ENCODE results near the gene SPTBN5. TPM values are rescaled to one million over a fixed set of nuclear protein-coding genes. Genes with fewer than 3 reads are reported as not detected.

Gene SPTBN5
- total RNA-seq, 1 experiment from 2014 or later = 3.2 TPM

DNA sequence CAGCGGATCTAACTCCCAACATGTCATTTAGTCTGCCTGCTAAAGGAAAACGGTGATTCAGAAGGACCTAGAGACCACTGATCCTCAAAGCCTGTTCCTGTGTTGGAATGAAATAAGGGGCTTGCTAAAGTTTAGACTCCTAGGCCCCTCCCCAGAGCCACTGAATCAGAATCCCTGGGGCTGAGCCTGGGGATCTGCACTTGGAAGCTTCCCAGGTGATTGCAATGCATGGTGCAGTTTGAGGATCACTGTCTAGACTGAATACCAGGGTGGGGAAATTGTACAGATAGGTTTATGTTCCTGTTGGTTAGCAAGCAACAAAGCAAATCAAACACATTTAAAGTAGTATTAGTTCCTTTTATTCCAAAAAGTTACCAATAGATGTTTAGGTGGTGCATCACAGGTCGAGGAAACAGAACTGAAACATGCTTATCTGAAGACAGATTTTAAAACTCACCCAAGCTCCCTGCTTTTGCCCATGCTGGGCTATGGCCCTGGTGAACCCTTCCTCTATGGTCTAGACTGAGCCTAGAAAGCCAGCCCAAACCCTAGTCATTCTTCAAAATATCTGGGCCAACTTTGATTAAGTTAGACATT is 29.6 kb upstream of the SPTBN5 start:
- Histone ChIP-seq H3K9me3 (ENCODE audit: low read depth, low read length, poor library complexity, severe bottlenecking) (no peaks in the 10 kb centered on the region), H3K4me1 (ENCODE audit: insufficient read depth, low read length, poor library complexity, severe bottlenecking) (peaks cover 10% of the 10 kb centered on the region), H3K36me3 (ENCODE audit: insufficient read depth, low read length, poor library complexity, severe bottlenecking) (no peaks in the 10 kb centered on the region), H3K4me3 (ENCODE audit: low read depth, low read length, poor library complexity, severe bottlenecking) (no peak overlapping the region), H3K27me3 (replicated peaks; ENCODE audit: insufficient read depth, low read depth, low read length, poor library complexity) (no peaks in the 10 kb centered on the region), H3K27ac (ENCODE audit: low read depth, low read length, poor library complexity, severe bottlenecking) (no peak overlapping the region)
- ChIA-PET POLR2A (ENCODE audit: low non-redundant PET) (interaction anchor here (0.6 kb wide), 1 partner anchor 8 kb away, joined by 3 read pairs; no protein-coding TSS in a partner anchor), CTCF (no interaction called here)
- TF ChIP-seq EZH2 (IDR thresholded peaks at IDR 0.05; ENCODE audit: borderline replicate concordance, low read depth, low read length, poor library complexity, severe bottlenecking) = no peak
- TF ChIP-seq, protein P1, sequence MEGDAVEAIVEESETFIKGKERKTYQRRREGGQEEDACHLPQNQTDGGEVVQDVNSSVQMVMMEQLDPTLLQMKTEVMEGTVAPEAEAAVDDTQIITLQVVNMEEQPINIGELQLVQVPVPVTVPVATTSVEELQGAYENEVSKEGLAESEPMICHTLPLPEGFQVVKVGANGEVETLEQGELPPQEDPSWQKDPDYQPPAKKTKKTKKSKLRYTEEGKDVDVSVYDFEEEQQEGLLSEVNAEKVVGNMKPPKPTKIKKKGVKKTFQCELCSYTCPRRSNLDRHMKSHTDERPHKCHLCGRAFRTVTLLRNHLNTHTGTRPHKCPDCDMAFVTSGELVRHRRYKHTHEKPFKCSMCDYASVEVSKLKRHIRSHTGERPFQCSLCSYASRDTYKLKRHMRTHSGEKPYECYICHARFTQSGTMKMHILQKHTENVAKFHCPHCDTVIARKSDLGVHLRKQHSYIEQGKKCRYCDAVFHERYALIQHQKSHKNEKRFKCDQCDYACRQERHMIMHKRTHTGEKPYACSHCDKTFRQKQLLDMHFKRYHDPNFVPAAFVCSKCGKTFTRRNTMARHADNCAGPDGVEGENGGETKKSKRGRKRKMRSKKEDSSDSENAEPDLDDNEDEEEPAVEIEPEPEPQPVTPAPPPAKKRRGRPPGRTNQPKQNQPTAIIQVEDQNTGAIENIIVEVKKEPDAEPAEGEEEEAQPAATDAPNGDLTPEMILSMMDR (conservative IDR thresholded peaks at IDR 0.05; ENCODE audit: low read depth, low read length) = no peak
- no peak for DNase-seq (ENCODE audit: low spot score)
- intact Hi-C loops (cut with micrococcal nuclease; ENCODE audit: unreplicated experiment) = no loop called here
- no TSS peak for BruUV-seq (replicated peaks)

DNA sequence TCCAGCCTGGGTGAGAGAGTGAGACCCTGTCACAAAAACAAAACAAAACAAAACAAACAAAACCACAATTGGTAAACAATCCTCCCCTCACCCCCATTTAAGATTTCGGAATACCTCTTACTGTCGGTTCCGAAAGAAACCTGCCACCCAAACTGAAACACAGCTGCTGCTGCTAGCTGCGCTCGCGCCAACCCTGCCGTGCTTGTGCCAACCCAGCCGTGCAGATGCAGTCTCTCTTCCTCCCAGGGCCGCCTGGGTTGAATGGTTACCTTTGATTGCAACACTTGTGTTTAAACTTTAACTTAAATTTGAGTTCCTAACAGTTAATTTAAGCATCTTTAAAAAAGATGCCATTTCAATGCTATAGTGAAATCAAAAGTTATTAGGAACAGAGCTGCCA is 28.5 kb upstream of the SPTBN5 start:
- intact Hi-C loops (cut with micrococcal nuclease; ENCODE audit: unreplicated experiment) = no loop called here
- CTCF ChIA-PET = no interaction called here
- Histone ChIP-seq H3K4me3 (ENCODE audit: low read depth, low read length, poor library complexity, severe bottlenecking) (no peak overlapping the region), H3K27me3 (replicated peaks; ENCODE audit: insufficient read depth, low read depth, low read length, poor library complexity) (no peaks in the 10 kb centered on the region), H3K4me1 (ENCODE audit: insufficient read depth, low read length, poor library complexity, severe bottlenecking) (no peaks in the 10 kb centered on the region), H3K36me3 (ENCODE audit: insufficient read depth, low read length, poor library complexity, severe bottlenecking) (no peaks in the 10 kb centered on the region), H3K9me3 (ENCODE audit: low read depth, low read length, poor library complexity, severe bottlenecking) (no peaks in the 10 kb centered on the region), H3K27ac (ENCODE audit: low read depth, low read length, poor library complexity, severe bottlenecking) (no peak overlapping the region)
- TF ChIP-seq, protein P1 (conservative IDR thresholded peaks at IDR 0.05; ENCODE audit: low read depth, low read length) = no peak
- no peak for TF ChIP-seq EZH2 (IDR thresholded peaks at IDR 0.05; ENCODE audit: borderline replicate concordance, low read depth, low read length, poor library complexity, severe bottlenecking)
- POLR2A ChIA-PET (ENCODE audit: low non-redundant PET) = no interaction called here
- BruUV-seq (replicated peaks) = no TSS peak
- no peak for DNase-seq (ENCODE audit: low spot score)

DNA sequence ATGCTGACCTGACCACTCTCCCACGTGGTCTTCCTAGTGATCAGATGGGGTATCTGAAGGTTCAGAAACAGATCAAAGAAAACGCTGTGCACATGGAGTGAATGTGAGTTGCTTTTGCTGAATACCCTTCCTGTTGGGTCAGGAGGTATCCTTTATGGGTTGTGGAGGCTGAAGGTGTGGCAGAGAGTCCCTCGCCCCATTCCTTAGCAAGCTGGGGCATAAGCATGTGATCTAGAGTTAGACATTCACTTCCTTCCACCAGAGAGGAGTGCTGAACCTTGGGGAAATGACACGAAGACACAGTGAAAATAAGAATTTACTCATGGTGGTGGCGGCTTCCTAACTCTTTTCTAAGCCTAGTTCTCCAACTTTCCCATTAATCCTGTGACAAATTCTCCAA is 27.8 kb upstream of the SPTBN5 start:
- no peak for TF ChIP-seq EZH2 (IDR thresholded peaks at IDR 0.05; ENCODE audit: borderline replicate concordance, low read depth, low read length, poor library complexity, severe bottlenecking)
- TF ChIP-seq, protein P1 (conservative IDR thresholded peaks at IDR 0.05; ENCODE audit: low read depth, low read length) = no peak
- Histone ChIP-seq H3K4me3 (ENCODE audit: low read depth, low read length, poor library complexity, severe bottlenecking) (no peak overlapping the region), H3K4me1 (ENCODE audit: insufficient read depth, low read length, poor library complexity, severe bottlenecking) (no peaks in the 10 kb centered on the region), H3K9me3 (ENCODE audit: low read depth, low read length, poor library complexity, severe bottlenecking) (no peaks in the 10 kb centered on the region), H3K27ac (ENCODE audit: low read depth, low read length, poor library complexity, severe bottlenecking) (no peak overlapping the region), H3K36me3 (ENCODE audit: insufficient read depth, low read length, poor library complexity, severe bottlenecking) (no peaks in the 10 kb centered on the region), H3K27me3 (replicated peaks; ENCODE audit: insufficient read depth, low read depth, low read length, poor library complexity) (no peaks in the 10 kb centered on the region)
- no peak for DNase-seq (ENCODE audit: low spot score)
- no TSS peak for BruUV-seq (replicated peaks)
- intact Hi-C loops (cut with micrococcal nuclease; ENCODE audit: unreplicated experiment) = no loop called here
- ChIA-PET CTCF (no interaction called here), POLR2A (ENCODE audit: low non-redundant PET) (no interaction called here)

All from A673 (cell line).